GM12878 (cell line): ENCODE results near the gene REPIN1. TPM values are rescaled to one million over a fixed set of nuclear protein-coding genes. Genes with fewer than 3 reads are reported as not detected.
A peak's percentile ranks its signal among the peaks of the same experiment; 100 is the strongest.

Experiments used
- ATAC-seq: fragments of 200-7000 bp; cut with Tn5 transposase; 3 replicates; pipeline ENCODE4 v1.9.1; 2020; ENCODE audit warnings: mild to moderate bottlenecking, moderate library complexity
- BruUV-seq: library from RNA; stranded (reverse); fragments of 400-500 nt; replicated peaks from 2 replicates; lab custom pipeline; 2021; lab: Mats Ljungman, UMichigan
- CTCF ChIA-PET: fragments of 300-600 bp; sonication (Branson Sonifier 250); formaldehyde crosslinking; extraction: SDS; loops from one replicate; lab custom pipeline; 2021; ENCODE audit warnings: inconsistent platforms; lab: Yijun Ruan, JAX
- POLR2A ChIA-PET: fragments of 350-600 bp; formaldehyde crosslinking; extraction: SDS; loops from one replicate; lab custom pipeline; 2021; ENCODE audit warnings: inconsistent platforms; lab: Charles Lee
- RAD21 ChIA-PET: fragments of 300-600 bp; sonication (Branson Sonifier 250); formaldehyde crosslinking; loops from one replicate; lab custom pipeline; 2023; ENCODE audit warnings: antibody characterized with exemption; ENCODE audit not compliant: unreplicated experiment; lab: Charles Lee
- SMC1A ChIA-PET: fragments of 300-600 bp; sonication (Branson Sonifier 250); formaldehyde crosslinking; loops from one replicate; lab custom pipeline; 2023; ENCODE audit not compliant: unreplicated experiment, uncharacterized antibody; lab: Charles Lee
- DNase-seq: peaks from one replicate; pipeline ENCODE4 v3.0.0-alpha.2; 2011; ENCODE audit warnings: low read depth, low spot score
- FAIRE-seq: peaks from 3 replicates; lab custom pipeline; 2011; peaks lifted over from hg19 to GRCh38; lab: Jason Lieb, UNC
- H2AFZ ChIP-seq: 2 replicates; pipeline ENCODE4 v1.6.0; 2011; ENCODE audit warnings: low read depth, low read length, control low read depth; ENCODE audit not compliant: control insufficient read depth
- H3K27ac ChIP-seq: 2 replicates; pipeline ENCODE4 v1.5.1; 2011; ENCODE audit warnings: control low read depth; ENCODE audit not compliant: control insufficient read depth, insufficient read depth
- H3K27me3 ChIP-seq, 2 experiments: replicated peaks in 1 of 2; 2 replicates each; pipeline versions ENCODE4 v1.6.0 to v1.6.1; 2011; ENCODE audit warnings: low read length in 1 of 2; ENCODE audit not compliant: control insufficient read depth in 2 of 2, insufficient read depth in 2 of 2
- H3K36me3 ChIP-seq, 2 experiments: 2 replicates each; pipeline ENCODE4 v1.5.1; 2011; ENCODE audit warnings: low read length in 1 of 2; ENCODE audit not compliant: control insufficient read depth in 2 of 2, insufficient read depth in 2 of 2
- H3K4me1 ChIP-seq: 2 replicates; pipeline ENCODE4 v1.6.1; 2011; ENCODE audit warnings: mild to moderate bottlenecking, low read length, moderate library complexity, mixed read lengths; ENCODE audit not compliant: control insufficient read depth, insufficient read depth
- H3K4me2 ChIP-seq: 2 replicates; pipeline ENCODE4 v1.6.0; 2011; ENCODE audit warnings: control low read depth; ENCODE audit not compliant: control insufficient read depth, insufficient read depth
- H3K4me3 ChIP-seq: fragments of 200-600 bp; sonication (generic); 2 replicates; pipeline ENCODE4 v1.5.1; 2016
- H3K79me2 ChIP-seq: 2 replicates; pipeline ENCODE4 v1.6.0; 2011; ENCODE audit warnings: low read length; ENCODE audit not compliant: control insufficient read depth, insufficient read depth
- H3K9ac ChIP-seq: 2 replicates; pipeline ENCODE4 v1.8.0; 2011; ENCODE audit warnings: low read length, control low read depth, mixed read lengths; ENCODE audit not compliant: control insufficient read depth, insufficient read depth
- H3K9me3 ChIP-seq: replicated peaks from 3 replicates; pipeline ENCODE4 v1.5.1; 2011; ENCODE audit warnings: mild to moderate bottlenecking, low read length; ENCODE audit not compliant: control insufficient read depth, insufficient read depth
- H4K20me1 ChIP-seq: 2 replicates; pipeline ENCODE4 v1.6.0; 2011; ENCODE audit not compliant: control insufficient read depth, insufficient read depth
- CEBPB ChIP-seq, 2 experiments: fragments of 150-350 bp in 1 of 2; IDR thresholded peaks; 2 replicates each; pipeline ENCODE4 v1.6.1; 2012 to 2014; ENCODE audit warnings: low read depth in 2 of 2, low read length in 2 of 2, borderline replicate concordance in 1 of 2, inconsistent platforms in 1 of 2
- EGR1 ChIP-seq, 2 experiments: IDR thresholded peaks; 1 replicate in 1 of 2; 2 replicates in 1 of 2; pipeline ENCODE4 v1.6.1; 2011 to 2012; ENCODE audit warnings: low read depth in 2 of 2, low read length in 2 of 2, borderline replicate concordance in 1 of 2, mild to moderate bottlenecking in 1 of 2, moderate library complexity in 1 of 2
- IKZF1 ChIP-seq: fragments of 450-650 bp; conservative IDR thresholded peaks from 2 replicates; pipeline ENCODE4 v1.6.1; 2017; ENCODE audit warnings: antibody characterized with exemption, mild to moderate bottlenecking
- IKZF2 ChIP-seq, 2 experiments: fragments of 450-650 bp; IDR thresholded peaks; 2 replicates each; pipeline ENCODE4 v1.6.1; 2017; ENCODE audit warnings: mild to moderate bottlenecking in 2 of 2, moderate library complexity in 2 of 2
- NR2C1 ChIP-seq: fragments of 450-650 bp; IDR thresholded peaks from 2 replicates; pipeline ENCODE4 v1.6.1; 2017; ENCODE audit warnings: antibody characterized with exemption, mild to moderate bottlenecking, moderate library complexity
- RUNX3 ChIP-seq: IDR thresholded peaks from 2 replicates; pipeline ENCODE4 v1.6.1; 2012; ENCODE audit warnings: low read length, inconsistent platforms
- TCF3 ChIP-seq: IDR thresholded peaks from 2 replicates; pipeline ENCODE4 v1.6.1; 2012; ENCODE audit warnings: low read depth, mild to moderate bottlenecking, low read length, borderline replicate concordance; ENCODE audit not compliant: insufficient read depth
- YBX1 ChIP-seq: fragments of 450-650 bp; IDR thresholded peaks from 2 replicates; pipeline ENCODE4 v1.6.1; 2016; ENCODE audit warnings: antibody characterized with exemption
- WGBS: methylation state at CpG from one replicate; pipeline ENCODE4 v1.1.6; 2016; ENCODE audit warnings: low lambda C conversion rate; ENCODE audit not compliant: insufficient replicate concordance, insufficient coverage; ENCODE audit errors: missing lambda C conversion rate; 5-methylcytosine and 5-hydroxymethylcytosine counted together
- in situ Hi-C: fragments of 300-500 bp; cut with MboI; formaldehyde crosslinking; loops from 9 replicates; pipeline ENCODE4 v1.14.3; 2018; ENCODE audit warnings: mixed read lengths
- intact Hi-C: fragments of 100-400 bp; cut with micrococcal nuclease; formaldehyde crosslinking; loops from one replicate; pipeline ENCODE4 v1.14.2; 2022; ENCODE audit not compliant: unreplicated experiment
- polyA plus RNA-seq, 11 experiments: library from polyadenylated mRNA; depleted of rRNA in 4 of 11; unstranded in 6 of 11; stranded (reverse) in 5 of 11; fragments of >200 nt; fragmentation: Nextera tagmentation in 4 of 11; fragmentation: Illumina TruSeq in 1 of 11; extraction: Ambion mirVana in 4 of 11; extraction: Trizol in 1 of 11; gene quantifications; 1 replicate in 1 of 11; 2 replicates in 10 of 11; pipeline versions ENCODE4 v1.2.1 to v1.2.3, GENCODE V29; 2011 to 2016; ENCODE audit warnings: inconsistent platforms in 2 of 11, missing spikeins in 2 of 11, low read depth in 1 of 11
- total RNA-seq, 4 experiments: library from RNA; depleted of rRNA in 3 of 4; stranded (reverse); fragments of >200 nt in 3 of 4; fragmentation: Illumina TruSeq in 1 of 4; extraction: Trizol in 1 of 4; gene quantifications; 2 replicates each; pipeline versions ENCODE4 v1.2.1 to v1.2.3, GENCODE V29; 2013 to 2021
- TF ChIP-seq, protein P1 (sequence below): fragments of 450-650 bp; IDR thresholded peaks from 2 replicates; pipeline ENCODE4 v1.6.1; 2017; ENCODE audit warnings: mild to moderate bottlenecking, moderate library complexity
- TF ChIP-seq, protein P2 (sequence below): fragments of 450-650 bp; IDR thresholded peaks from 2 replicates; pipeline ENCODE4 v1.6.1; 2018; ENCODE audit warnings: borderline replicate concordance, mild to moderate bottlenecking; ENCODE audit not compliant: partially characterized antibody
- TF ChIP-seq, protein P3 (sequence below): fragments of 450-650 bp; IDR thresholded peaks from 2 replicates; pipeline ENCODE4 v1.6.1; 2017; ENCODE audit warnings: antibody characterized with exemption, mild to moderate bottlenecking, moderate library complexity
- TF ChIP-seq, protein P4 (sequence below): IDR thresholded peaks from 2 replicates; pipeline ENCODE4 v1.6.1; 2011; ENCODE audit warnings: low read depth, mild to moderate bottlenecking, low read length, moderate library complexity, borderline replicate concordance; ENCODE audit errors: extremely low read depth

The REPIN1 gene
- total and polyA plus RNA-seq, 10 of the 15 experiments (the other 5 are each of a cell fraction or from before 2014, with no cell fraction given), result 5.1 to 172 (median 76.9) TPM

DNA sequence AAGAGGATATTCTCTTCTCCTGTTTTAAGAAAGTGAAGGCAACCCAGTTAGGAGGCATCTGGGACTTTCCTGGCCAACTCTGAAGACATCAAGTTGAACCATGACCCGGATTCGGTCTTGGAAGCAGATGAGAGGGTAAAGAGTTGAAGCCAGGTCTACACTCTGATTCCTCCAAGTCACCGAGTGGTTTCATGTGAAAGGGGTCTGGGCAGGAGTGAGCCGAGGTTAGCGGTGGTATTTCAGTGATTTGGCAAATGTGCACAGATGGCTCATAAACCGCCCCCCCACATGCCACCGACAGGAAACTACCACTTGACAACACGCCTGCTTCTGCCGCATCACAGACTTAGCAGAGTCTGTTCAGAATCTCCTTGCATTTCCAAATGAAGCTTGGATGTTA lies 11.4 kb upstream of the REPIN1 start:
- Histone ChIP-seq H3K9ac (no peak overlapping the region; the same call in 1 of the 2 replicates), H3K4me1 (peaks cover 20% of the 10 kb centered on the region), H3K79me2 (no peaks in the 10 kb centered on the region), H2AFZ (peak overlapping the region; percentile 91), H4K20me1 (no peaks in the 10 kb centered on the region), H3K4me2 (peak overlapping the region; percentile 40), H3K27me3 (no peaks in the 10 kb centered on the region), H3K9me3 (no peaks in the 10 kb centered on the region), H3K36me3 (no peaks in the 10 kb centered on the region), H3K4me3 (no peak overlapping the region; the same call in 1 of the 2 replicates), H3K27ac (peak overlapping the region; percentile 36; the same call in 1 of the 2 replicates)
- FAIRE-seq (peak; percentile 91), ATAC-seq (peak; percentile 74), DNase-seq (no peak)
- in situ Hi-C loops, result no loop called here
- ChIA-PET CTCF (interaction anchor here (0.6 to 4.9 kb wide), 16 partner anchors 8 to 1192 kb away, joined by 3 to 72 read pairs (median 8); a partner anchor contains a TSS), SMC1A (interaction anchor here (0.7 to 6.5 kb wide), 13 partner anchors 9 to 399 kb away, joined by 3 to 48 read pairs (median 8); a partner anchor contains a TSS), POLR2A (interaction anchor here (0.6 to 1.5 kb wide), 5 partner anchors 9 to 49 kb away, joined by 3 to 6 read pairs (median 5); partner anchors contain the start of genes ACTR3C and LRRC61), RAD21 (interaction anchor here (0.9 to 4.7 kb wide), 6 partner anchors 9 to 62 kb away, joined by 3 to 26 read pairs (median 12); a partner anchor contains a TSS)
- BruUV-seq, result no TSS peak
- intact Hi-C loops, result loop anchor here (1.0 to 5.0 kb wide), 2 partner anchors 9 to 35 kb away; partner anchors contain the start of genes ACTR3C and LRRC61
- 6% methylated on average over 9 of the region's 9 CpGs for WGBS
- TF ChIP-seq RUNX3 (peak; percentile 50), YBX1 (no peak), IKZF1 (0 out of 2 replicates have a peak, but pooled peaks have one; percentile 16), IKZF2 (IDR thresholded peaks at IDR 0.05) (peak in 1 of 2 experiments; percentile 21; a peak in 1 of 4 replicates), TCF3 (0 out of 2 replicates have a peak, but pooled peaks have one; percentile 42), NR2C1 (peak; percentile 76), CEBPB (IDR thresholded peaks at IDR 0.05; ENCODE audit: borderline replicate concordance in 1 of 2, low read depth in 2 of 2, low read length in 2 of 2) (no peak), EGR1 (IDR thresholded peaks at IDR 0.05; ENCODE audit: borderline replicate concordance in 1 of 2, low read depth in 2 of 2, low read length in 2 of 2) (no peak)
- TF ChIP-seq, protein P1, sequence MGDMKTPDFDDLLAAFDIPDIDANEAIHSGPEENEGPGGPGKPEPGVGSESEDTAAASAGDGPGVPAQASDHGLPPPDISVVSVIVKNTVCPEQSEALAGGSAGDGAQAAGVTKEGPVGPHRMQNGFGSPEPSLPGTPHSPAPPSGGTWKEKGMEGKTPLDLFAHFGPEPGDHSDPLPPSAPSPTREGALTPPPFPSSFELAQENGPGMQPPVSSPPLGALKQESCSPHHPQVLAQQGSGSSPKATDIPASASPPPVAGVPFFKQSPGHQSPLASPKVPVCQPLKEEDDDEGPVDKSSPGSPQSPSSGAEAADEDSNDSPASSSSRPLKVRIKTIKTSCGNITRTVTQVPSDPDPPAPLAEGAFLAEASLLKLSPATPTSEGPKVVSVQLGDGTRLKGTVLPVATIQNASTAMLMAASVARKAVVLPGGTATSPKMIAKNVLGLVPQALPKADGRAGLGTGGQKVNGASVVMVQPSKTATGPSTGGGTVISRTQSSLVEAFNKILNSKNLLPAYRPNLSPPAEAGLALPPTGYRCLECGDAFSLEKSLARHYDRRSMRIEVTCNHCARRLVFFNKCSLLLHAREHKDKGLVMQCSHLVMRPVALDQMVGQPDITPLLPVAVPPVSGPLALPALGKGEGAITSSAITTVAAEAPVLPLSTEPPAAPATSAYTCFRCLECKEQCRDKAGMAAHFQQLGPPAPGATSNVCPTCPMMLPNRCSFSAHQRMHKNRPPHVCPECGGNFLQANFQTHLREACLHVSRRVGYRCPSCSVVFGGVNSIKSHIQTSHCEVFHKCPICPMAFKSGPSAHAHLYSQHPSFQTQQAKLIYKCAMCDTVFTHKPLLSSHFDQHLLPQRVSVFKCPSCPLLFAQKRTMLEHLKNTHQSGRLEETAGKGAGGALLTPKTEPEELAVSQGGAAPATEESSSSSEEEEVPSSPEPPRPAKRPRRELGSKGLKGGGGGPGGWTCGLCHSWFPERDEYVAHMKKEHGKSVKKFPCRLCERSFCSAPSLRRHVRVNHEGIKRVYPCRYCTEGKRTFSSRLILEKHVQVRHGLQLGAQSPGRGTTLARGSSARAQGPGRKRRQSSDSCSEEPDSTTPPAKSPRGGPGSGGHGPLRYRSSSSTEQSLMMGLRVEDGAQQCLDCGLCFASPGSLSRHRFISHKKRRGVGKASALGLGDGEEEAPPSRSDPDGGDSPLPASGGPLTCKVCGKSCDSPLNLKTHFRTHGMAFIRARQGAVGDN, result peak; percentile 97
- TF ChIP-seq, protein P2, sequence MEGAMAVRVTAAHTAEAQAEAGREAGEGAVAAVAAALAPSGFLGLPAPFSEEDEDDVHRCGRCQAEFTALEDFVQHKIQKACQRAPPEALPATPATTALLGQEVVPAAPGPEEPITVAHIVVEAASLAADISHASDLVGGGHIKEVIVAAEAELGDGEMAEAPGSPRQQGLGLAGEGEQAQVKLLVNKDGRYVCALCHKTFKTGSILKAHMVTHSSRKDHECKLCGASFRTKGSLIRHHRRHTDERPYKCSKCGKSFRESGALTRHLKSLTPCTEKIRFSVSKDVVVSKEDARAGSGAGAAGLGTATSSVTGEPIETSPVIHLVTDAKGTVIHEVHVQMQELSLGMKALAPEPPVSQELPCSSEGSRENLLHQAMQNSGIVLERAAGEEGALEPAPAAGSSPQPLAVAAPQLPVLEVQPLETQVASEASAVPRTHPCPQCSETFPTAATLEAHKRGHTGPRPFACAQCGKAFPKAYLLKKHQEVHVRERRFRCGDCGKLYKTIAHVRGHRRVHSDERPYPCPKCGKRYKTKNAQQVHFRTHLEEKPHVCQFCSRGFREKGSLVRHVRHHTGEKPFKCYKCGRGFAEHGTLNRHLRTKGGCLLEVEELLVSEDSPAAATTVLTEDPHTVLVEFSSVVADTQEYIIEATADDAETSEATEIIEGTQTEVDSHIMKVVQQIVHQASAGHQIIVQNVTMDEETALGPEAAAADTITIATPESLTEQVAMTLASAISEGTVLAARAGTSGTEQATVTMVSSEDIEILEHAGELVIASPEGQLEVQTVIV, result no peak
- TF ChIP-seq, protein P3, sequence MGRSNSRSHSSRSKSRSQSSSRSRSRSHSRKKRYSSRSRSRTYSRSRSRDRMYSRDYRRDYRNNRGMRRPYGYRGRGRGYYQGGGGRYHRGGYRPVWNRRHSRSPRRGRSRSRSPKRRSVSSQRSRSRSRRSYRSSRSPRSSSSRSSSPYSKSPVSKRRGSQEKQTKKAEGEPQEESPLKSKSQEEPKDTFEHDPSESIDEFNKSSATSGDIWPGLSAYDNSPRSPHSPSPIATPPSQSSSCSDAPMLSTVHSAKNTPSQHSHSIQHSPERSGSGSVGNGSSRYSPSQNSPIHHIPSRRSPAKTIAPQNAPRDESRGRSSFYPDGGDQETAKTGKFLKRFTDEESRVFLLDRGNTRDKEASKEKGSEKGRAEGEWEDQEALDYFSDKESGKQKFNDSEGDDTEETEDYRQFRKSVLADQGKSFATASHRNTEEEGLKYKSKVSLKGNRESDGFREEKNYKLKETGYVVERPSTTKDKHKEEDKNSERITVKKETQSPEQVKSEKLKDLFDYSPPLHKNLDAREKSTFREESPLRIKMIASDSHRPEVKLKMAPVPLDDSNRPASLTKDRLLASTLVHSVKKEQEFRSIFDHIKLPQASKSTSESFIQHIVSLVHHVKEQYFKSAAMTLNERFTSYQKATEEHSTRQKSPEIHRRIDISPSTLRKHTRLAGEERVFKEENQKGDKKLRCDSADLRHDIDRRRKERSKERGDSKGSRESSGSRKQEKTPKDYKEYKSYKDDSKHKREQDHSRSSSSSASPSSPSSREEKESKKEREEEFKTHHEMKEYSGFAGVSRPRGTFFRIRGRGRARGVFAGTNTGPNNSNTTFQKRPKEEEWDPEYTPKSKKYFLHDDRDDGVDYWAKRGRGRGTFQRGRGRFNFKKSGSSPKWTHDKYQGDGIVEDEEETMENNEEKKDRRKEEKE, result no peak
- TF ChIP-seq, protein P4, sequence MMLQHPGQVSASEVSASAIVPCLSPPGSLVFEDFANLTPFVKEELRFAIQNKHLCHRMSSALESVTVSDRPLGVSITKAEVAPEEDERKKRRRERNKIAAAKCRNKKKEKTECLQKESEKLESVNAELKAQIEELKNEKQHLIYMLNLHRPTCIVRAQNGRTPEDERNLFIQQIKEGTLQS, result no peak
